22Rv1 (cell line): ENCODE measurements around the gene ELOVL1.
A peak's percentile ranks its signal among the peaks of the same experiment; 100 is the strongest.

Experiments
- H3K27ac ChIP-seq: fragments of 450-650 bp; 2 replicates; pipeline ENCODE4 v1.5.1; 2017
- ZFX ChIP-seq: fragments of 450-650 bp; IDR thresholded peaks from 2 replicates; pipeline ENCODE4 v1.6.1; 2017; ENCODE audit warnings: antibody characterized with exemption, borderline replicate concordance
- TF ChIP-seq, protein P1 (sequence below): fragments of 450-650 bp; IDR thresholded peaks from 2 replicates; pipeline ENCODE4 v1.5.1; 2017; ENCODE audit warnings: mild to moderate bottlenecking

Gene ELOVL1

GRCh38 chr1:43352881-43353280, 14.9 kb downstream of the ELOVL1 start:
- TF ChIP-seq, protein P1, sequence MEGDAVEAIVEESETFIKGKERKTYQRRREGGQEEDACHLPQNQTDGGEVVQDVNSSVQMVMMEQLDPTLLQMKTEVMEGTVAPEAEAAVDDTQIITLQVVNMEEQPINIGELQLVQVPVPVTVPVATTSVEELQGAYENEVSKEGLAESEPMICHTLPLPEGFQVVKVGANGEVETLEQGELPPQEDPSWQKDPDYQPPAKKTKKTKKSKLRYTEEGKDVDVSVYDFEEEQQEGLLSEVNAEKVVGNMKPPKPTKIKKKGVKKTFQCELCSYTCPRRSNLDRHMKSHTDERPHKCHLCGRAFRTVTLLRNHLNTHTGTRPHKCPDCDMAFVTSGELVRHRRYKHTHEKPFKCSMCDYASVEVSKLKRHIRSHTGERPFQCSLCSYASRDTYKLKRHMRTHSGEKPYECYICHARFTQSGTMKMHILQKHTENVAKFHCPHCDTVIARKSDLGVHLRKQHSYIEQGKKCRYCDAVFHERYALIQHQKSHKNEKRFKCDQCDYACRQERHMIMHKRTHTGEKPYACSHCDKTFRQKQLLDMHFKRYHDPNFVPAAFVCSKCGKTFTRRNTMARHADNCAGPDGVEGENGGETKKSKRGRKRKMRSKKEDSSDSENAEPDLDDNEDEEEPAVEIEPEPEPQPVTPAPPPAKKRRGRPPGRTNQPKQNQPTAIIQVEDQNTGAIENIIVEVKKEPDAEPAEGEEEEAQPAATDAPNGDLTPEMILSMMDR = no peak
- TF ChIP-seq ZFX = no peak
- no peak overlapping the region for H3K27ac ChIP-seq

- no peak for TF ChIP-seq ZFX
- TF ChIP-seq, protein P1 = no peak
- no peak overlapping the region for H3K27ac ChIP-seq
These were observed 15.5 kb downstream of the ELOVL1 start for GRCh38 chr1:43352351-43352705.

DNA sequence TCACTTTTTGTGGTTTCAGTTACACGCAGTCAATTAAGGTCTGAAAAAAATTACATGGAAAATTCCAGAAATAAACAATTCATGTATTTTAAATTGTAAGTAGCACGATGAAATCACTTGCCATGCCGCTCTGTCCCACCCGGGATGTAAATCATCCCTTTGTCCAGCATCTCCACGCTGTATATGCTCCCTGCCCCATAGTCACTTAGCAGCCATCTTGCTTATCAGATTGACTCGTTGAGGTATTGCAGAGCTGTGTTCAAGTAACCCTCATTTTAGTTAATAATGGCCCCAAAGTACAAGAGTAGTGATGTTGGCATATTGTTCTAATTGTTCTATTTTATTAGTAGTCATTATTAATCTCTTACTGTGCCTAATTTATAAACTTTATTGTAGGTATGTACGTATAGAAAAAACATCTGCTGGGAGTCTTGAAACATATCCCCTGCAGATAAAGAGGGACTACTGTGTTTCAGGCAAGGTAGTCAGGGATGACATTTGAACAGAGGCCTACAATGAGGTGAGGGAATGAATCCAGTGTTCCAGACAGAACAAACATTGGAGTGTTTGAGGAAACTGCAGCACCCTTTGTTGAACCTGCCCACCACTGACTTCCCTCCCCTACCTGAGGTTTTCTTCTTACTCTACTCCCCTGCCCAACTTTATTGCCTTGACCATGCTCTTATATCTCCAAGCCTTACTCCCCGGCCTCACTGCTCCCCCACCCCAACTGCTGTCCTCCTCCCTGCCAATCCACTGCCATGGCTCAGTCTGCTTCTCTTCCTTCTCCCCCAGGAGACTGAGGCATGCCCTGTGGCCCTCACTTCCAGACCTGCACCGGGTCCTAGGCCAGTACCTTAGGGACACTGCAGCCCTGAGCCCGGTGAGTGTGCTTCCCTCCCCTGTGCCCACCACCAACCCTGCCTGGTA, 16.1 kb downstream of the ELOVL1 start:
- TF ChIP-seq, protein P1 = no peak
- no peak for TF ChIP-seq ZFX
- no peak overlapping the region for H3K27ac ChIP-seq

DNA sequence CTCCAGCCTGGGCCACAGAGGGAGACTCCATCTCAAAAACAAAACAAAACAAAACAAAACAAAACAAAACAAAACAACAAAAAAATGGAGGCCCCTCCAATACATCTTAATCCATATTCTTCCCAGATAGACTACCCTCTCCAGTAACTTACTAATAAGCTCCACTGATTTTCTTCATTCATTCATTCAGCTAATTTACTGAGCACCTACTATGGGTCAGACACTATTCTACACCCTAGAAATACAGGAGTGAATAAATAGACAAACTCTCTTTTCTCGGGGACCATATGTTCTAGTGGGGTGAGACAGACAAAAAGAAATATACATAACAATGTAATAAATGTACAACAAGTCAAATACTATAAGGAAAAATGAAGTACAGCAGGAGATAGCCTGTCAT, 16.8 kb downstream of the ELOVL1 start:
- TF ChIP-seq ZFX = no peak
- TF ChIP-seq, protein P1 = no peak
- H3K27ac ChIP-seq = no peak overlapping the region; the same call in 1 of the 2 replicates

DNA sequence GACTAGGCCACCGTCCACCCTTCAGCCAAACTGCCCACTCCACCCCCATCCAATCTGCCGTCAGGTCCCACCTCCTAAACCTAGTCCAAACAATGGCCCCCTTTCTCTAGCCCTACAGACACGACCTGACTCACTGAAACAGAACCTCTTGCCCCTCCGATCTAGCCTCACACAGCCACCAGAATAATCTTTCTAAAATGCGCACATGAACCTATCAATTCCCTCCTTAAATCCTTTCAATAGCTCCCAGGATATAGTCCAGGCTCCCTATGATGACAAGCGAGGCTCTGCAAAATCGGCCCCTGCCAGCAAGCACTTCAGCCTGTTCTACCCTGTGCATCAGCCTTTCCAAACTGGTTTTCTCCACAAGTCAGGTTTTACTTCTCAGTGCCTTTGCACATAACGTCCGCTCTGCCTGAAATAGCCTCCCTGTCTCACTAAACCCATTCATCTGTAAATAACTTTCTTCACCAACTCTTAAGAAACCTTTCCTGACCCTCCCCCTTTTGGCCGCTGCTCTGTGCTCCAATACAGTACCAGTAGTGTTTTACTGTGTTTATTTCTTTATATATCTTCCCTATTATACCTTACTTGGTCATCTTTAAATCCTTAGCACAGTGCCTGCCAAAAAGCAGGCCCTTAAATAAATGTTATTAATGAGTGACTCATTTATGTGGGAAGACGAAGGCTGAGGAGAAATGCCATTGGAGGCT, 18.1 kb downstream of the ELOVL1 start:
- no peak for TF ChIP-seq ZFX
- TF ChIP-seq, protein P1 = no peak

GRCh38 chr1:43348809-43349593, 18.8 kb downstream of the ELOVL1 start:
- TF ChIP-seq, protein P1 = no peak
- TF ChIP-seq ZFX = no peak
- peak overlapping the region; percentile 94 for H3K27ac ChIP-seq

More for the DNA sequence above, 18.1 kb downstream of the ELOVL1 start:
- peak overlapping the region; percentile 94 for H3K27ac ChIP-seq
